Measurements from ENCODE around the gene MST1R.

DNA sequence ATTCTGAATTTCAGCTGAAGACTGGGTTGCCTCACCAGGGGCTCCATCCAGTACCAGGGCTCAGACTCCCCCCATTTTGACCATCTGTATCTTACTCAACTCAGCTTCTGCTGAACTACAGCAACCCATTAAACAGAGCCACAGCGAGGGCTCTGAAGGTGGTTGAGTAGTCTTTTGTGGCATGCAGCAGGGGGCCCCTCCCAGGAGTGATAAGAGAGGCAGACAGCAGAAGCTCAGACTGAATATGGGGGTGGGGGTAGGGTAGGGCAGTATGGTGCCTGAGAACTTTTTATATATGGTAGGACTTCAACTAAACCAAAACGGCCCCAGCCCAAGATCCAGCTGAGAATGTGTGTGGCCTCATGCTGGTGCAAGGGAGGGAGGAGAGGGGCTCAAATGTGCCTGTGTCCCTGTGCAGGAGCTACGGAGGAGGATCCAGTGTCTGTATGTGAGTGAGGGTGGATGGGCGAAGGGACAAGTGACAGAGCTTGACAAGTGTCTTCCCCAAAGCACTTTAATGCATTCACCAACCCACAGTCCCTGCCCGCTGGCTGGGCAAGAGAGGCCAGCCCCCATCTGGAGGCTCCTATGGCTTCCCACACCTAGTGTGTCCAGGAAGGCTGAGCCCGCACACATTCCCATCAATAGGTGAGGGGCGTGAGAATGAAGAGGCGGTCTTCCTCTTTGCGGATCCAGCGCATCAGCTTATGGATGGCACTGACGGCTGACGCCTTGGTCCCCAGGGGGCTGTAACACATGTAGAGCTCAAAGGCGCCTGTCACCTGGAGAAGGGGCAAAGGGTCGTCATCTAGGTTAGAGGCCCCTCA is 4.9 kb upstream of the MST1R start:
- TF ChIP-seq, protein P1, sequence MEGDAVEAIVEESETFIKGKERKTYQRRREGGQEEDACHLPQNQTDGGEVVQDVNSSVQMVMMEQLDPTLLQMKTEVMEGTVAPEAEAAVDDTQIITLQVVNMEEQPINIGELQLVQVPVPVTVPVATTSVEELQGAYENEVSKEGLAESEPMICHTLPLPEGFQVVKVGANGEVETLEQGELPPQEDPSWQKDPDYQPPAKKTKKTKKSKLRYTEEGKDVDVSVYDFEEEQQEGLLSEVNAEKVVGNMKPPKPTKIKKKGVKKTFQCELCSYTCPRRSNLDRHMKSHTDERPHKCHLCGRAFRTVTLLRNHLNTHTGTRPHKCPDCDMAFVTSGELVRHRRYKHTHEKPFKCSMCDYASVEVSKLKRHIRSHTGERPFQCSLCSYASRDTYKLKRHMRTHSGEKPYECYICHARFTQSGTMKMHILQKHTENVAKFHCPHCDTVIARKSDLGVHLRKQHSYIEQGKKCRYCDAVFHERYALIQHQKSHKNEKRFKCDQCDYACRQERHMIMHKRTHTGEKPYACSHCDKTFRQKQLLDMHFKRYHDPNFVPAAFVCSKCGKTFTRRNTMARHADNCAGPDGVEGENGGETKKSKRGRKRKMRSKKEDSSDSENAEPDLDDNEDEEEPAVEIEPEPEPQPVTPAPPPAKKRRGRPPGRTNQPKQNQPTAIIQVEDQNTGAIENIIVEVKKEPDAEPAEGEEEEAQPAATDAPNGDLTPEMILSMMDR (IDR thresholded peaks at IDR 0.05) = no peak
- TF ChIP-seq POLR2A (IDR thresholded peaks at IDR 0.05; ENCODE audit: low read length) (no peak), RFX5 (IDR thresholded peaks at IDR 0.05) (no peak)
